Endothelial cell of umbilical vein (primary cell): ENCODE data around the gene IGFL3.

Experiments
- CTCF ChIP-seq, 2 donors: IDR thresholded peaks; 1 replicate in 1 of 2; 2 replicates in 1 of 2; pipeline ENCODE4 v1.5.1; 2011; ENCODE audit warnings: low read length in 2 of 2, mild to moderate bottlenecking in 2 of 2, moderate library complexity in 2 of 2, control low read depth in 1 of 2, inconsistent platforms in 1 of 2, low read depth in 1 of 2; ENCODE audit not compliant: insufficient read depth in 1 of 2; ENCODE audit errors: extremely low read depth in 1 of 2
- POLR2A ChIP-seq: IDR thresholded peaks from 2 replicates; pipeline ENCODE4 v1.6.1; 2012; ENCODE audit warnings: low read depth, mild to moderate bottlenecking, control low read depth, low read length

- TF ChIP-seq CTCF (IDR thresholded peaks at IDR 0.05; ENCODE audit: extremely low read depth in 1 of 2, insufficient read depth in 1 of 2, low read depth in 1 of 2, low read length in 2 of 2) (no peak), POLR2A (no peak)
These were observed 30.7 kb upstream of the IGFL3 start for GRCh38 chr19:46155237-46155636.
